ENCODE results near the gene SLC27A4. TPM values are rescaled to one million over a fixed set of nuclear protein-coding genes. Genes with fewer than 3 reads are reported as not detected.

Gene SLC27A4
- total RNA-seq, 1 experiment from 2014 or later = 17.0 TPM

GRCh38 chr9:128321343-128321742 lies 19.0 kb upstream of the SLC27A4 start:
- Histone ChIP-seq H2BK5ac (ENCODE audit: insufficient read length, low read length) (no peak overlapping the region), H4K5ac (ENCODE audit: insufficient read length, low read depth, low read length) (no peak overlapping the region), H3T11ph (ENCODE audit: low read length) (no peak overlapping the region), H3K23ac (ENCODE audit: insufficient read length, low read depth, low read length) (no peak overlapping the region), H4K91ac (ENCODE audit: insufficient read length, low read depth, low read length) (no peak overlapping the region), H3K27me3 (ENCODE audit: insufficient read depth, low read length) (no peaks in the 10 kb centered on the region), H2BK120ac (ENCODE audit: low read depth, low read length, poor library complexity, severe bottlenecking) (no peak overlapping the region), H3K9ac (ENCODE audit: extremely low read depth, insufficient read length, low read length) (no peak overlapping the region), H3K14ac (ENCODE audit: insufficient read depth, low read length) (no peak overlapping the region), H2AK5ac (ENCODE audit: insufficient read length, low read length) (no peak overlapping the region), H3K79me1 (ENCODE audit: insufficient read depth, low read depth, low read length, poor library complexity, severe bottlenecking) (peaks cover 3% of the 10 kb centered on the region), H3K4me1 (ENCODE audit: insufficient read depth, low read length) (no peaks in the 10 kb centered on the region), H3K79me2 (ENCODE audit: insufficient read depth, low read length) (peaks cover 2% of the 10 kb centered on the region; the same call in 1 of the 2 replicates), H2BK20ac (ENCODE audit: low read depth, low read length, poor library complexity, severe bottlenecking) (no peak overlapping the region), H3K9me3 (ENCODE audit: control insufficient read depth, low read depth, low read length) (no peaks in the 10 kb centered on the region), H3K56ac (ENCODE audit: insufficient read length, low read depth, low read length) (no peak overlapping the region), H2AFZ (ENCODE audit: low read length) (no peak overlapping the region), H3K27ac (ENCODE audit: insufficient read length, low read depth, low read length) (no peak overlapping the region), H2BK15ac (ENCODE audit: low read depth, low read length) (no peak overlapping the region), H3K18ac (ENCODE audit: insufficient read length, low read depth, low read length) (no peak overlapping the region), H4K20me1 (ENCODE audit: control insufficient read depth, insufficient read depth, insufficient read length) (no peaks in the 10 kb centered on the region), H3K23me2 (ENCODE audit: insufficient read length, low read depth, low read length, poor library complexity, severe bottlenecking) (peaks cover 7% of the 10 kb centered on the region), H4K8ac (replicated peaks; ENCODE audit: insufficient read length, low read depth, low read length) (peak overlapping the region; percentile 93), H3K4me2 (ENCODE audit: insufficient read depth, insufficient read length, low read length) (peak overlapping the region; percentile 47), H2BK12ac (ENCODE audit: insufficient read length, low read depth, low read length) (no peak overlapping the region), H3K4ac (ENCODE audit: low read depth, low read length) (no peak overlapping the region)
- DNase-seq = no peak
- H3K4me3 Mint-ChIP-seq = peak overlapping the region; percentile 98 to 99
- TF ChIP-seq CTCF (conservative IDR thresholded peaks at IDR 0.05) = no peak
- WGBS (ENCODE audit: extremely low coverage, insufficient read length, low lambda C conversion rate) = no CpG with 5 or more reads among the region's 7 CpGs
- no peaks in the 10 kb centered on the region for H3K27me3 Mint-ChIP-seq (ENCODE audit: low read depth)
- peaks cover 6 to 12% of the 10 kb centered on the region in 2 experiments for H3K4me1 Mint-ChIP-seq
- no peaks in the 10 kb centered on the region; a peak in 1 of 5 replicates for H3K9me3 Mint-ChIP-seq
- H3K27ac Mint-ChIP-seq = no peak overlapping the region
- H3K36me3 Mint-ChIP-seq (ENCODE audit: insufficient read depth in 1 of 3, low read depth in 3 of 3) = peaks cover 2 to 33% (median 26%) of the 10 kb centered on the region in 3 experiments

Measured in H9 (cell line).